Spleen (tissue), 7 donors: ENCODE results near the gene ACHE.

Experiments used
- POLR2A ChIP-seq, 3 donors: fragments of 450-650 bp; IDR thresholded peaks; one replicate each; pipeline ENCODE4 v1.5.1; 2017; ENCODE audit warnings: antibody characterized with exemption in 3 of 3, mild to moderate bottlenecking in 1 of 3
- TF ChIP-seq, protein P1 (sequence below), 11 experiments: fragments of 200-600 bp in 7 of 11; fragments of 450-650 bp in 4 of 11; sonication (generic) in 4 of 11; IDR thresholded peaks in 8 of 11; conservative IDR thresholded peaks in 3 of 11; 1 replicate in 7 of 11; 2 replicates in 4 of 11; pipeline versions ENCODE4 v1.4.0 to v1.8.0; 2016 to 2021; ENCODE audit warnings: antibody characterized with exemption in 11 of 11, inconsistent platforms in 4 of 11, mild to moderate bottlenecking in 1 of 11
- donor health status: DM: no; HTN: no; CAD: no; lungs with moderate emphysema.
- donor health status: DM: no; HTN: no; CAD: no.
- donor health status: DM: no; HTN: no; CAD: no.

DNA sequence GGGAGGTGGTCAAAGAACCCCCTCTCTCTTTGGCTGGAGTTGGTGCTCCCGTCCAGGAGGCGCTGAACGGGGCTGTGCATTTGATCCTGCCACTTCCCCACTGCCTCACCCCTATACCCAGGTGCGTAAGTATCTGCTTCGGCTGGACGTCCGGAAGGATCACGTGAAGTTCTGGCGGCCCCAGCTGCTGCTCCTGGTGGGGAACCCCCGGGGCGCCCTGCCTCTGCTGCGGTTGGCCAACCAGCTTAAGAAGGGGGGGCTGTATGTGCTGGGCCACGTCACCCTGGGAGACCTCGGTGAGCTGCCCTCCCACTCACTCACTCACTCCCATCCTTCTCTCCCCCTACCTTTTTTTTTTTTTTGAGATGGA, 34.1 kb downstream of the ACHE start:
- TF ChIP-seq, protein P1, sequence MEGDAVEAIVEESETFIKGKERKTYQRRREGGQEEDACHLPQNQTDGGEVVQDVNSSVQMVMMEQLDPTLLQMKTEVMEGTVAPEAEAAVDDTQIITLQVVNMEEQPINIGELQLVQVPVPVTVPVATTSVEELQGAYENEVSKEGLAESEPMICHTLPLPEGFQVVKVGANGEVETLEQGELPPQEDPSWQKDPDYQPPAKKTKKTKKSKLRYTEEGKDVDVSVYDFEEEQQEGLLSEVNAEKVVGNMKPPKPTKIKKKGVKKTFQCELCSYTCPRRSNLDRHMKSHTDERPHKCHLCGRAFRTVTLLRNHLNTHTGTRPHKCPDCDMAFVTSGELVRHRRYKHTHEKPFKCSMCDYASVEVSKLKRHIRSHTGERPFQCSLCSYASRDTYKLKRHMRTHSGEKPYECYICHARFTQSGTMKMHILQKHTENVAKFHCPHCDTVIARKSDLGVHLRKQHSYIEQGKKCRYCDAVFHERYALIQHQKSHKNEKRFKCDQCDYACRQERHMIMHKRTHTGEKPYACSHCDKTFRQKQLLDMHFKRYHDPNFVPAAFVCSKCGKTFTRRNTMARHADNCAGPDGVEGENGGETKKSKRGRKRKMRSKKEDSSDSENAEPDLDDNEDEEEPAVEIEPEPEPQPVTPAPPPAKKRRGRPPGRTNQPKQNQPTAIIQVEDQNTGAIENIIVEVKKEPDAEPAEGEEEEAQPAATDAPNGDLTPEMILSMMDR (IDR thresholded peaks at IDR 0.05 in 8 of 11, conservative IDR thresholded peaks at IDR 0.05 in 3 of 11): no peak
- no peak for TF ChIP-seq POLR2A (IDR thresholded peaks at IDR 0.05)
